Thymus (tissue), 14 donors: ENCODE results near the gene NPAP1. TPM values are rescaled to one million over a fixed set of nuclear protein-coding genes. Genes with fewer than 3 reads are reported as not detected.
"Not testable (repeated sequence)": the region's sequence is repeated elsewhere in the genome, so short reads cannot be mapped to it uniquely, and the experiment has no call there.

ENCODE experiments used
- DNase-seq, 9 donors: peaks; one replicate each; pipeline ENCODE4 v3.0.0-alpha.2; 2013; ENCODE audit warnings: low spot score in 9 of 9, low read depth in 6 of 9, missing footprints in 1 of 9
- H3K27ac ChIP-seq, 2 donors: one replicate each; pipeline ENCODE4 v1.5.1; 2013; ENCODE audit warnings: control low read depth in 1 of 2, low read depth in 1 of 2, low read length in 1 of 2, mild to moderate bottlenecking in 1 of 2, moderate library complexity in 1 of 2
- H3K27me3 ChIP-seq, 2 donors: one replicate each; pipeline ENCODE4 v1.5.1; 2013; ENCODE audit warnings: low read length in 1 of 2; ENCODE audit not compliant: control insufficient read depth in 2 of 2, insufficient read depth in 1 of 2
- H3K36me3 ChIP-seq, 2 donors: one replicate each; pipeline ENCODE4 v1.5.1; 2013; ENCODE audit warnings: low read length in 1 of 2, mild to moderate bottlenecking in 1 of 2, moderate library complexity in 1 of 2; ENCODE audit not compliant: control insufficient read depth in 2 of 2, insufficient read depth in 2 of 2
- H3K4me1 ChIP-seq, 2 donors: one replicate each; pipeline ENCODE4 v1.5.1; 2013; ENCODE audit warnings: low read length in 2 of 2; ENCODE audit not compliant: control insufficient read depth in 2 of 2, insufficient read depth in 2 of 2
- H3K4me3 ChIP-seq, 2 donors: one replicate each; pipeline ENCODE4 v1.5.1; 2013; ENCODE audit warnings: low read length in 2 of 2, control low read depth in 1 of 2, mild to moderate bottlenecking in 1 of 2
- H3K9me3 ChIP-seq, 2 donors: one replicate each; pipeline ENCODE4 v1.5.1; 2013; ENCODE audit warnings: low read length in 1 of 2, mild to moderate bottlenecking in 1 of 2; ENCODE audit not compliant: control insufficient read depth in 2 of 2, insufficient read depth in 1 of 2
- WGBS: extraction: QIAGEN DNeasy Blood & Tissue Kit; methylation state at CpG from one replicate; pipeline ENCODE4 v1.1.7; 2013; 5-methylcytosine and 5-hydroxymethylcytosine counted together
- long read RNA-seq, 10 donors: transcript quantifications; one replicate each; lab custom pipeline, GENCODE V29; 2026
- polyA plus RNA-seq: library from polyadenylated mRNA; stranded (reverse); fragments of 200-250 nt; gene quantifications from one replicate; pipeline ENCODE4 v1.2.3, GENCODE V29; 2013
- total RNA-seq: library from RNA; stranded (reverse); fragments of 120-200 nt; gene quantifications from one replicate; pipeline ENCODE4 v1.2.4, GENCODE V29; 2013
- donor health status: healthy.

The NPAP1 gene
- total RNA-seq: under 0.01 TPM
- polyA plus RNA-seq: not detected
- long read RNA-seq, donor 1: 0 reads
- long read RNA-seq, donor 2: 0 reads
- long read RNA-seq, donor 3, full-length matches to known transcripts: 2 of 2 reads
- long read RNA-seq, donor 3, partial matches to known transcripts: 0 of 2 reads
- long read RNA-seq, donor 3, other reads (novel, unspliced or antisense): 0 of 2 reads
- long read RNA-seq, donor 4: 0 reads
- long read RNA-seq, donor 5: 0 reads
- long read RNA-seq, donor 6: 0 reads
- long read RNA-seq, donor 7: 0 reads
- long read RNA-seq, donor 8: 0 reads
- long read RNA-seq, donor 9: 0 reads
- long read RNA-seq, donor 10: 0 reads

- Histone ChIP-seq H3K9me3 (peaks cover 4 to 21% of the 10 kb centered on the region in 2 donors), H3K27ac (no peak within 1 kb of the TSS), H3K27me3 (no peaks in the 10 kb centered on the region), H3K36me3 (no peaks in the 10 kb centered on the region), H3K4me1 (no peaks in the 10 kb centered on the region), H3K4me3 (no peak within 1 kb of the TSS)
- no peak for DNase-seq
- WGBS: 94% methylated on average over 62 of the region's 62 CpGs
Measured at GRCh38 chr15:24675332-24676144, at the start of gene NPAP1. NPAP1 (plus strand) TSS chr15:24675775; CDS start chr15:24675868, 93 bp downstream.

GRCh38 chr15:24627443-24627842, 48.1 kb upstream of the NPAP1 start:
- Histone ChIP-seq H3K4me3 (no peak overlapping the region), H3K9me3 (no peaks in the 10 kb centered on the region), H3K27me3 (no peaks in the 10 kb centered on the region), H3K4me1 (no peaks in the 10 kb centered on the region), H3K27ac (no peak overlapping the region), H3K36me3 (no peaks in the 10 kb centered on the region)
- no peak for DNase-seq
- WGBS: 63% methylated on average over 3 of the region's 3 CpGs

GRCh38 chr15:24633082-24633481, 42.5 kb upstream of the NPAP1 start:
- no peaks in the 10 kb centered on the region for H3K36me3 ChIP-seq
- H3K9me3 ChIP-seq: peaks cover 0 to 1% of the 10 kb centered on the region in 2 donors
- no peak for DNase-seq
- H3K4me3 ChIP-seq: no peak overlapping the region
- no peaks in the 10 kb centered on the region for H3K4me1 ChIP-seq
- WGBS: 92% methylated on average over 4 of the region's 4 CpGs
- H3K27ac ChIP-seq: no peak overlapping the region
- no peaks in the 10 kb centered on the region for H3K27me3 ChIP-seq

- H3K27ac ChIP-seq, DNase-seq, H3K4me1 ChIP-seq, H3K36me3 ChIP-seq, H3K9me3 ChIP-seq, H3K27me3 ChIP-seq, H3K4me3 ChIP-seq: not testable (repeated sequence)
- WGBS: 87% methylated on average over 11 of the region's 11 CpGs
Measured at GRCh38 chr15:24639412-24639811, 36.2 kb upstream of the NPAP1 start.

GRCh38 chr15:24645627-24646026, 29.9 kb upstream of the NPAP1 start:
- no peaks in the 10 kb centered on the region for H3K4me1 ChIP-seq
- 65% methylated on average over 3 of the region's 3 CpGs for WGBS
- H3K36me3 ChIP-seq: no peaks in the 10 kb centered on the region
- peaks cover 0 to 2% of the 10 kb centered on the region in 2 donors for H3K9me3 ChIP-seq
- no peak overlapping the region for H3K4me3 ChIP-seq
- no peaks in the 10 kb centered on the region for H3K27me3 ChIP-seq
- no peak overlapping the region for H3K27ac ChIP-seq
- no peak for DNase-seq

GRCh38 chr15:24659622-24660021, 16.0 kb upstream of the NPAP1 start:
- WGBS: 76% methylated on average over 7 of the region's 7 CpGs
- Histone ChIP-seq H3K36me3 (no peaks in the 10 kb centered on the region), H3K9me3 (peaks cover 0 to 2% of the 10 kb centered on the region in 2 donors), H3K4me3 (no peak overlapping the region), H3K27ac (no peak overlapping the region), H3K4me1 (no peaks in the 10 kb centered on the region), H3K27me3 (no peaks in the 10 kb centered on the region)
- peak in 1 of 9 donors; percentile 1 for DNase-seq

- H3K4me1 ChIP-seq: no peaks in the 10 kb centered on the region
- WGBS: 75% methylated on average over 1 of the region's 1 CpG
- H3K4me3 ChIP-seq: no peak overlapping the region
- no peak for DNase-seq
- H3K36me3 ChIP-seq: no peaks in the 10 kb centered on the region
- H3K9me3 ChIP-seq: peaks cover 0 to 2% of the 10 kb centered on the region in 2 donors
- H3K27me3 ChIP-seq: no peaks in the 10 kb centered on the region
- H3K27ac ChIP-seq: no peak overlapping the region
Measured at GRCh38 chr15:24662991-24663390, 12.6 kb upstream of the NPAP1 start.

- H3K4me3 ChIP-seq: no peak overlapping the region
- no peaks in the 10 kb centered on the region for H3K27me3 ChIP-seq
- no peak overlapping the region for H3K27ac ChIP-seq
- no peaks in the 10 kb centered on the region for H3K4me1 ChIP-seq
- H3K9me3 ChIP-seq: peaks cover 4 to 21% of the 10 kb centered on the region in 2 donors
- no peaks in the 10 kb centered on the region for H3K36me3 ChIP-seq
- no peak for DNase-seq
- WGBS: 90% methylated on average over 14 of the region's 14 CpGs
Measured at GRCh38 chr15:24676431-24676830, 856 bp downstream of the NPAP1 start.

- WGBS: 62% methylated on average over 1 of the region's 1 CpG
- H3K9me3 ChIP-seq: peaks cover 4 to 21% of the 10 kb centered on the region in 2 donors
- H3K4me1 ChIP-seq: no peaks in the 10 kb centered on the region
- no peaks in the 10 kb centered on the region for H3K36me3 ChIP-seq
- H3K27me3 ChIP-seq: no peaks in the 10 kb centered on the region
- H3K4me3 ChIP-seq: no peak overlapping the region
- peak in 1 of 9 donors; percentile 10 for DNase-seq
- no peak overlapping the region for H3K27ac ChIP-seq
Measured at GRCh38 chr15:24678485-24678884, 2.9 kb downstream of the NPAP1 start.
